A673 (cell line): Measurements from ENCODE around the gene ZBTB8B. TPM values are rescaled to one million over a fixed set of nuclear protein-coding genes. Genes with fewer than 3 reads are reported as not detected.
"Not testable (repeated sequence)": the region's sequence is repeated elsewhere in the genome, so short reads cannot be mapped to it uniquely, and the experiment has no call there.

Experiments used
- BruUV-seq: library from RNA; stranded (reverse); fragments of 400-500 nt; replicated peaks from 2 replicates; lab custom pipeline; 2021; lab: Mats Ljungman, UMichigan
- CTCF ChIA-PET: fragments of 300-600 bp; sonication (Branson Sonifier 250); formaldehyde crosslinking; loops from one replicate; lab custom pipeline; 2022; ENCODE audit warnings: antibody characterized with exemption; lab: Charles Lee
- POLR2A ChIA-PET: fragments of 300-600 bp; sonication (Branson Sonifier 250); formaldehyde crosslinking; loops from one replicate; lab custom pipeline; 2022; ENCODE audit warnings: antibody characterized with exemption; ENCODE audit not compliant: low non-redundant PET; lab: Charles Lee
- DNase-seq: peaks from one replicate; pipeline ENCODE4 v3.0.0-alpha.2; 2015; ENCODE audit warnings: low spot score
- H3K27ac ChIP-seq: fragments of 200-600 bp; sonication (generic); 2 replicates; pipeline ENCODE4 v1.5.1; 2016; ENCODE audit warnings: mixed run types, low read depth, mild to moderate bottlenecking, mixed read lengths, antibody characterized with exemption, low read length; ENCODE audit not compliant: poor library complexity, severe bottlenecking
- H3K27me3 ChIP-seq: fragments of 200-600 bp; sonication (generic); replicated peaks from 2 replicates; pipeline ENCODE4 v1.6.1; 2017; ENCODE audit warnings: mixed run types, low read depth, mild to moderate bottlenecking, mixed read lengths, antibody characterized with exemption, low read length; ENCODE audit not compliant: insufficient read depth, poor library complexity
- H3K36me3 ChIP-seq: fragments of 200-600 bp; sonication (generic); 2 replicates; pipeline ENCODE4 v1.6.1; 2016; ENCODE audit warnings: mixed run types, mild to moderate bottlenecking, mixed read lengths, antibody characterized with exemption, low read length; ENCODE audit not compliant: insufficient read depth, poor library complexity, severe bottlenecking
- H3K4me1 ChIP-seq: fragments of 200-600 bp; sonication (generic); 2 replicates; pipeline ENCODE4 v1.6.1; 2017; ENCODE audit warnings: mixed run types, mild to moderate bottlenecking, mixed read lengths, antibody characterized with exemption, low read length; ENCODE audit not compliant: insufficient read depth, poor library complexity, severe bottlenecking
- H3K4me3 ChIP-seq: fragments of 200-600 bp; sonication (generic); 2 replicates; pipeline ENCODE4 v1.5.1; 2016; ENCODE audit warnings: low read depth, mixed run types, mild to moderate bottlenecking, mixed read lengths, low read length; ENCODE audit not compliant: poor library complexity, severe bottlenecking
- H3K9me3 ChIP-seq: fragments of 200-600 bp; sonication (generic); 2 replicates; pipeline ENCODE4 v1.6.1; 2016; ENCODE audit warnings: mixed run types, low read depth, mild to moderate bottlenecking, mixed read lengths, antibody characterized with exemption, low read length; ENCODE audit not compliant: poor library complexity, severe bottlenecking
- CTCF ChIP-seq: fragments of 300-800, 200-600 bp; sonication (generic); conservative IDR thresholded peaks from 2 replicates; pipeline ENCODE4 v1.5.1; 2017; ENCODE audit warnings: low read depth, mild to moderate bottlenecking, antibody characterized with exemption, low read length, moderate library complexity, mixed read lengths
- EZH2 ChIP-seq: fragments of 200-600 bp; sonication (generic); IDR thresholded peaks from 2 replicates; pipeline ENCODE4 v1.6.1; 2017; ENCODE audit warnings: borderline replicate concordance, low read depth, mild to moderate bottlenecking, mixed read lengths, antibody characterized with exemption, low read length; ENCODE audit not compliant: poor library complexity, severe bottlenecking
- intact Hi-C: fragments of 100-400 bp; cut with micrococcal nuclease; formaldehyde crosslinking; loops from one replicate; pipeline ENCODE4 v1.10.0; 2022; ENCODE audit not compliant: unreplicated experiment
- total RNA-seq: library from RNA; stranded (reverse); gene quantifications from 2 replicates; pipeline ENCODE4 v1.2.3, GENCODE V29; 2021

The ZBTB8B gene
- total RNA-seq, 1 experiment from 2014 or later, result 0.06 TPM

- BruUV-seq, result no TSS peak
- ChIA-PET CTCF (no interaction called here), POLR2A (no interaction called here)
- no peak for DNase-seq
- no peaks in the 10 kb centered on the region for H3K27me3 ChIP-seq
- H3K9me3 ChIP-seq, result peaks cover 2% of the 10 kb centered on the region
- no peak for TF ChIP-seq EZH2
- no peak for TF ChIP-seq CTCF
- no peak overlapping the region for H3K27ac ChIP-seq
- no peaks in the 10 kb centered on the region for H3K36me3 ChIP-seq
- H3K4me3 ChIP-seq, result no peak overlapping the region
- H3K4me1 ChIP-seq, result no peaks in the 10 kb centered on the region
- intact Hi-C loops, result no loop called here
These were observed 10.1 kb upstream of the ZBTB8B start for GRCh38 chr1:32454726-32455125.

- TF ChIP-seq CTCF (no peak), EZH2 (no peak)
- BruUV-seq, result no TSS peak
- no peak overlapping the region for H3K27ac ChIP-seq
- peaks cover 3% of the 10 kb centered on the region for H3K9me3 ChIP-seq
- POLR2A ChIA-PET, result no interaction called here
- no peak overlapping the region for H3K4me3 ChIP-seq
- no peak for DNase-seq
- H3K36me3 ChIP-seq, result no peaks in the 10 kb centered on the region
- no peaks in the 10 kb centered on the region for H3K27me3 ChIP-seq
- intact Hi-C loops, result no loop called here
- CTCF ChIA-PET, result no interaction called here
- H3K4me1 ChIP-seq, result no peaks in the 10 kb centered on the region
These were observed 8.9 kb upstream of the ZBTB8B start for GRCh38 chr1:32455958-32456357.

GRCh38 chr1:32458798-32459197, 6.1 kb upstream of the ZBTB8B start:
- POLR2A ChIA-PET, H3K4me3 ChIP-seq, H3K9me3 ChIP-seq, H3K36me3 ChIP-seq, DNase-seq, BruUV-seq, H3K4me1 ChIP-seq, intact Hi-C loops, CTCF ChIA-PET, H3K27ac ChIP-seq: not testable (repeated sequence)
- peaks cover 22% of the 10 kb centered on the region for H3K27me3 ChIP-seq

- H3K4me1 ChIP-seq, H3K4me3 ChIP-seq, POLR2A ChIA-PET, CTCF ChIA-PET, H3K27ac ChIP-seq, BruUV-seq, H3K9me3 ChIP-seq, H3K36me3 ChIP-seq, DNase-seq, intact Hi-C loops: not testable (repeated sequence)
- H3K27me3 ChIP-seq, result peaks cover 54% of the 10 kb centered on the region
These were observed 1.9 kb upstream of the ZBTB8B start for GRCh38 chr1:32462977-32463376.
